Memory B cell (primary cell): ENCODE results near the gene C19orf85.

Source experiments
- ATAC-seq: fragments of 150-1000 bp; cut with Tn5 transposase; 2 replicates; pipeline ENCODE4 v1.10.0; 2021; ENCODE audit warnings: low read depth, mild to moderate bottlenecking, moderate library complexity
- DNase-seq, 2 donors: peaks; one replicate each; pipeline ENCODE4 v3.0.0; 2022; ENCODE audit warnings: low spot score in 2 of 2
- H3K27ac Mint-ChIP-seq: one replicate; pipeline ENCODE4 v1.8.0; 2022; ENCODE audit warnings: mild to moderate bottlenecking, moderate library complexity, mixed read lengths
- H3K27me3 Mint-ChIP-seq: one replicate; pipeline ENCODE4 v1.8.0; 2022; ENCODE audit warnings: mixed read lengths
- H3K36me3 Mint-ChIP-seq: one replicate; pipeline ENCODE4 v1.8.0; 2022; ENCODE audit warnings: mild to moderate bottlenecking, mixed read lengths
- H3K4me1 Mint-ChIP-seq: one replicate; pipeline ENCODE4 v1.8.0; 2022; ENCODE audit warnings: mixed read lengths
- H3K4me3 Mint-ChIP-seq: one replicate; pipeline ENCODE4 v1.8.0; 2022; ENCODE audit warnings: mild to moderate bottlenecking, moderate library complexity, mixed read lengths
- H3K9me3 Mint-ChIP-seq: one replicate; pipeline ENCODE4 v1.8.0; 2022; ENCODE audit warnings: mixed read lengths

Gene C19orf85

DNA sequence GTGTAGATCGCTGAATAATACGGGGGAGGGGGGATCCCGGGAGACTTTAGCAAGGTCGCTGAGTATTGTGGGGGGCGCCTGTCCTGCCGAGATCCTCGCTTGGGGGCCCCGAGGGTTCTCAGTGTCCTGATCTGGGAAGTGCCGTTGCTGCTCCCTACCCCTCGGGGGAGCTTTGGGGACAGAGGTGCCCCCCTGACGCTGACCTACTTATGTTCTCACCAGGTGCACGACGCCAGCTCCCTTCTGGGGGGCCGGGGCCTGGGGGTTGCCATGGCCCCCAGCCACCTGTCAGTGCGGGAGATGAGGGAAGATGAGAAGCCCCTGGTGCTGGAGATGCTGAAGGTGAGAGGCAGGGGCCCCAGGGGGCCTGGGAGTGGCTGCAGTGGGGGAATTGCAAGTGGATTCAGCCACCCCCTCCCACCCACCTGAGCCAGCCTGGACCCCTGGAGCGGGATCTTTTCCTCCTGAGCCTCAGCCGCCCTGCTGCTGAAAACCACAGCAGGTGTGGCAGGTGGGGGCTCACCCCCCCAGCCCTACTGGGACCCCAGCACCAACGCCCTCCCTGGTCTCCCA is 21.0 kb upstream of the C19orf85 start:
- ATAC-seq (peak; percentile 15), DNase-seq (no peak)
- H3K4me3 Mint-ChIP-seq: peak overlapping the region; percentile 80
- no peaks in the 10 kb centered on the region for H3K9me3 Mint-ChIP-seq
- H3K27ac Mint-ChIP-seq: peak overlapping the region; percentile 58
- H3K27me3 Mint-ChIP-seq: no peaks in the 10 kb centered on the region
- no peaks in the 10 kb centered on the region for H3K36me3 Mint-ChIP-seq
- peaks cover 7% of the 10 kb centered on the region for H3K4me1 Mint-ChIP-seq

DNA sequence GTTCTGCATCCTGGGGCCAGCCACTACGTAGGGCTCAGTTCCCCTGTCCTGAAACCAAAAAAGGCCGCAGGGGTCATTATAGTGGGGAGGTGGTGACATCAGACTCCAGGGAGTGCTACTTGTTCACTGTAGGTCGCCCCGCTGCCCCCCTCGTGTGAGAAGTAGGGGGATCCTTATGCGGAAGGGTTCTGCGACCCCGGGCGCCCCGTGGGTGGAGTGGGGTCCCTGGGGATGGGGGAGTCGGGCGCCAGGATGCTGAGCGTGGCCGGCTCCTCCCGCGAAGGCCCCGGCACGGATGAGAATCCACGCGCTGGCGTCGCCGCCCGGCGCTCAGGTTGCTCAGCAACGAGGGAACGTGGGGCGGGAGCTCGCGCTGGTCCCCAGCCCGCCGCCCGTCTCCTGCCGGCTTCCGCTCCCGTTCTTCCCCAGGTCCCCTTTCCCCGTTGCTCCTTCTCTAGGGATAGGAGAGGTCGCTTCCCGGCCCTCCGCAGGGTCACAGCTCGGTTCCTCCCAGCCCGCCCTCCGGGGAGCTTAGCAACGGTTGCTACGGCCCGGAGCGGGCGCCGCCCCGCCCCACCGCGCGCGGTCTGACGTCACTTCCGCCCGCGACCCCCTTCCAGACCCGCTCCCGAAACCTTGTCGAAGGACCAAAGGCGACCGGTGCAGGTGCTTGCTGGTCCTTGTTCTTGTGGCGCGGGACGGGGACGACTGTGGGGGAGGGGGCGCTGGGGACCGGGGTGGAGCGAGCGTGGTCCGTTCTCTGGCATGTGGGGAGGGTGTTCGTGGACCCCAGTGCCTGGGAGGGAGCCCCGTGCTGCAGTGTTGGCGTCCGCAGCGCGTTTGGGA is 20.3 kb upstream of the C19orf85 start, which contains the start of gene NAT14:
Gene NAT14, plus strand, starts transcription at position 596 of the 846 bp plus-strand sequence. CDS start 521 bp downstream, outside the sequence.
- no peaks in the 10 kb centered on the region for H3K9me3 Mint-ChIP-seq
- H3K4me3 Mint-ChIP-seq: peak within 1 kb of the TSS; percentile 80
- ATAC-seq (peak; percentile 83), DNase-seq (peak; percentile 70 to 81)
- H3K27me3 Mint-ChIP-seq: no peaks in the 10 kb centered on the region
- H3K27ac Mint-ChIP-seq: peak within 1 kb of the TSS; percentile 58
- H3K36me3 Mint-ChIP-seq: peaks cover 2% of the 10 kb centered on the region
- H3K4me1 Mint-ChIP-seq: peaks cover 9% of the 10 kb centered on the region

DNA sequence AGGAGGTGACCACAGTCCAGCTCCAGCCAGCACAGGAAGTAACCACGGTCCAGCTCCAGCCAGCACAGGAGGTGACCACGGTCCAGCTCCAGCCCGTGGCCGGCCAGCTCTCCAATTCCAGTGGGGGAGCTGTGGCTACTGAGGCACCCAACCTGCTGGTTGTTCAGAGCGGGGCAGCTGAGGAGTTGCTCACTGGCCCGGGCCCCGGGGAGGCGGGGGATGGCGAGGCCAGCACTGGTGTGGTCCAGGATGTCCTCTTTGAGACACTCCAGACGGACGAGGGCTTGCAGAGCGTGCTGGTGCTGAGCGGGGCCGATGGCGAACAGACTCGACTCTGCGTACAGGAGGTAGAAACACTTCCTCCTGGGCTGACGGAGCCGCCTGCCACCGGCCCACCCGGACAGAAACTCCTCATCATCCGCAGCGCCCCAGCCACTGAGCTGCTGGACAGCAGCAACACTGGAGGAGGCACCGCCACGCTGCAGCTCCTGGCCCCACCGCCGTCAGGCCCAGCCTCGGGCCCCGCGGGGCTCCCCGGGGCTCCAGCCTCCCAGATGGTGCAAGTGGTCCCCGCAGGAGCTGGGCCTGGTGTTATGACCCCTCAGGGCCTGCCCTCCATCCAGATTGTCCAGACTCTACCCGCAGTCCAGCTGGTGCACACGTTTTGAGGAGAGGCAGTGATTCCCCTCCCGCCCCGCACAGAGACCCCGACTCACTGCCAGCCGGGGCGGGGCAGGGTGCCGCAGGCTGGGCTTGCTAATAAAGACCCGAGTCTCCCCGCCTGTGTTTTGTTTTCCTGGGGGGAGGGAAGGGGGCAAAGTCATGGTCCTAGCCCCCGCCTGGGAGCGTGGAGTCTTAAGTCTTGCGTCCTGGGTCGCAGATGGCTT is 19.4 kb upstream of the C19orf85 start:
- peak overlapping the region; percentile 63 for H3K4me3 Mint-ChIP-seq
- H3K27ac Mint-ChIP-seq: no peak overlapping the region
- no peaks in the 10 kb centered on the region for H3K9me3 Mint-ChIP-seq
- peaks cover 7% of the 10 kb centered on the region for H3K36me3 Mint-ChIP-seq
- DNase-seq (no peak), ATAC-seq (no peak)
- peaks cover 15% of the 10 kb centered on the region for H3K4me1 Mint-ChIP-seq
- no peaks in the 10 kb centered on the region for H3K27me3 Mint-ChIP-seq

DNA sequence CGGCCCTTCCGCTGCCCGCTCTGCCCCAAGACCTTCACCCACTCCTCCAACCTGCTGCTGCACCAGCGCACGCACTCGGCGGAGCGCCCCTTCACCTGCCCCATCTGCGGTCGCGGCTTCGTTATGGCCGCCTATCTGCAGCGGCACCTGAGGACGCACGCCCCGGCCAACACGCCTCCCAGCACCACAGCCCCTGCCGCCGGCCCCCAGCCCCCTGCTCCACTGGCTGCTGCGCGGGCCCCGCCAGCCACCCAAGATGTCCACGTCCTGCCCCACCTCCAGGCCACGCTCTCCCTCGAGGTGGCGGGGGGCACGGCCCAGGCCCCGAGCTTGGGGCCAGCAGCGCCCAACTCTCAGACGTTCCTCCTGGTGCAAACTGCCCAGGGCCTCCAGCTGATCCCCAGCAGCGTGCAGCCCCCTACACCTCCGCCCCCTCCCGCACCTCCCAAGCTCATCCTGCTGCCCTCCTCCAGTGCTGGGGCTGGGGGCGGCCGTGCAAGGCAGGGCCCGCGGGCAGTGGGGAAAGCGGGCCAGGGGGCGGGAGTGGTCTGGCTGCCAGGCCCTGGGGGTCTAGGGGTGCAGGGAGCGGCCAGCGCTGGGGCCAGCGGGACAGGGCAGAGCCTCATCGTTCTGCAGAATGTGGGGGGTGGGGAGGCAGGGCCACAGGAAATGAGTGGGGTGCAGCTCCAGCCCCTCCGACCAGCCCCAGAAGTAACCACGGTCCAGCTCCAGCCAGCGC is 18.6 kb upstream of the C19orf85 start:
- Mint-ChIP-seq H3K4me1 (peaks cover 20% of the 10 kb centered on the region), H3K4me3 (no peak overlapping the region), H3K27ac (no peak overlapping the region), H3K27me3 (no peaks in the 10 kb centered on the region), H3K9me3 (no peaks in the 10 kb centered on the region), H3K36me3 (peaks cover 12% of the 10 kb centered on the region)
- ATAC-seq (no peak), DNase-seq (no peak)

DNA sequence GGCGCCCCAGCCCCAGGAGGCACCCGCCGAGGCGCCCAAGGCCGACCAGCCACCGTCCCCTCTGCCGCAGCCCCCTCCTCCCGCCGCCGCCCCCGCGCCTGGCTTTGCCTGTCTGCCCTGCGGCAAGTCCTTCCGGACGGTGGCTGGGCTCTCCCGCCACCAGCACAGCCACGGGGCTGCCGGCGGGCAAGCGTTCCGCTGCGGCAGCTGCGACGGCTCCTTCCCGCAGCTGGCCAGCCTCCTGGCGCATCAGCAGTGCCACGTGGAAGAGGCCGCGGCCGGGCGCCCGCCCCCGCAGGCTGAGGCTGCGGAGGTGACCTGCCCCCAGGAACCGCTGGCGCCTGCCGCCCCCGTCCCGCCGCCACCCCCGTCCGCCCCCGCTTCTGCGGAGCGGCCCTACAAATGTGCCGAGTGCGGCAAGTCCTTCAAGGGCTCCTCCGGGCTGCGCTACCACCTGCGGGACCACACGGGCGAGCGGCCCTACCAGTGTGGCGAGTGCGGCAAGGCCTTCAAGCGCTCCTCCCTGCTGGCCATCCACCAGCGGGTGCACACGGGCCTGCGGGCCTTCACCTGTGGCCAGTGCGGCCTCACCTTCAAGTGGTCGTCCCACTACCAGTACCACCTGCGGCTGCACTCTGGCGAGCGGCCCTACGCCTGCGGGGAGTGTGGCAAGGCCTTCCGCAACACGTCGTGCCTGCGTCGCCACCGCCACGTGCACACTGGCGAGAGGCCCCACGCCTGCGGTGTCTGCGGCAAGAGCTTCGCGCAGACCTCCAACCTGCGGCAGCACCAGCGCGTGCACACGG is 17.8 kb upstream of the C19orf85 start:
- Mint-ChIP-seq H3K4me3 (no peak overlapping the region), H3K27ac (no peak overlapping the region), H3K36me3 (peaks cover 12% of the 10 kb centered on the region), H3K9me3 (no peaks in the 10 kb centered on the region), H3K27me3 (no peaks in the 10 kb centered on the region), H3K4me1 (peaks cover 25% of the 10 kb centered on the region)
- DNase-seq (no peak), ATAC-seq (no peak)

DNA sequence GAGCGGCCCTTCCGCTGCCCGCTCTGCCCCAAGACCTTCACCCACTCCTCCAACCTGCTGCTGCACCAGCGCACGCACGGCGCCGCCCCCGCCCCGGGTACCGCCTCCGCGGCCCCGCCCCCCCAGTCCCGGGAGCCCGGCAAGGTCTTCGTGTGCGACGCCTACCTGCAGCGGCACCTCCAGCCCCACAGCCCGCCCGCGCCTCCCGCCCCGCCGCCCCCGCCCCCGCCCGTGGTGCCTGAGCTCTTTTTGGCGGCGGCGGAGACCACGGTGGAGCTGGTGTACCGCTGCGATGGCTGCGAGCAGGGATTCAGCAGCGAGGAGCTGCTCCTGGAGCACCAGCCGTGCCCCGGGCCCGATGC is 17.2 kb upstream of the C19orf85 start:
- Mint-ChIP-seq H3K4me3 (no peak overlapping the region), H3K27me3 (no peaks in the 10 kb centered on the region), H3K27ac (no peak overlapping the region), H3K9me3 (no peaks in the 10 kb centered on the region), H3K4me1 (peaks cover 25% of the 10 kb centered on the region), H3K36me3 (peaks cover 12% of the 10 kb centered on the region)
- DNase-seq (no peak), ATAC-seq (no peak)

DNA sequence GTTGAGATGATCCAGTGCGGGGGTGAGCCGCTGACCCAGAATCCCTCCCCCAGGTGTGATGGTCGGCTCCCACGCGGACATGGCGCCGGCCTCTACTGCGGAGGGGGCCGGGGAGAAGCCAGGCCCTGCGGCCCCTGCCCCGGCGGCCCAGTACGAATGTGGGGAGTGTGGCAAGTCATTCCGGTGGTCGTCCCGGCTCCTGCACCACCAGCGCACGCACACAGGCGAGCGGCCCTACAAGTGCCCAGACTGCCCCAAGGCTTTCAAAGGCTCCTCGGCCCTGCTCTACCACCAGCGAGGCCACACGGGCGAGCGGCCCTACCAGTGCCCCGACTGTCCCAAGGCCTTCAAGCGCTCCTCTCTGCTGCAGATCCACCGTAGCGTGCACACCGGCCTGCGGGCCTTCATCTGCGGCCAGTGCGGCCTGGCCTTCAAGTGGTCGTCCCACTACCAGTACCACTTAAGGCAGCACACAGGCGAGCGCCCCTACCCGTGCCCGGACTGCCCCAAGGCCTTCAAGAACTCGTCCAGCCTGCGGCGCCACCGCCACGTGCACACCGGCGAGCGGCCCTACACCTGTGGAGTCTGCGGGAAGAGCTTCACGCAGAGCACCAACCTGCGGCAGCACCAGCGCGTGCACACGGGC is 16.7 kb upstream of the C19orf85 start:
- Mint-ChIP-seq H3K27me3 (no peaks in the 10 kb centered on the region), H3K4me3 (no peak overlapping the region), H3K27ac (no peak overlapping the region), H3K36me3 (peaks cover 12% of the 10 kb centered on the region), H3K4me1 (peaks cover 25% of the 10 kb centered on the region), H3K9me3 (no peaks in the 10 kb centered on the region)
- no peak for ATAC-seq
- DNase-seq: no peak

DNA sequence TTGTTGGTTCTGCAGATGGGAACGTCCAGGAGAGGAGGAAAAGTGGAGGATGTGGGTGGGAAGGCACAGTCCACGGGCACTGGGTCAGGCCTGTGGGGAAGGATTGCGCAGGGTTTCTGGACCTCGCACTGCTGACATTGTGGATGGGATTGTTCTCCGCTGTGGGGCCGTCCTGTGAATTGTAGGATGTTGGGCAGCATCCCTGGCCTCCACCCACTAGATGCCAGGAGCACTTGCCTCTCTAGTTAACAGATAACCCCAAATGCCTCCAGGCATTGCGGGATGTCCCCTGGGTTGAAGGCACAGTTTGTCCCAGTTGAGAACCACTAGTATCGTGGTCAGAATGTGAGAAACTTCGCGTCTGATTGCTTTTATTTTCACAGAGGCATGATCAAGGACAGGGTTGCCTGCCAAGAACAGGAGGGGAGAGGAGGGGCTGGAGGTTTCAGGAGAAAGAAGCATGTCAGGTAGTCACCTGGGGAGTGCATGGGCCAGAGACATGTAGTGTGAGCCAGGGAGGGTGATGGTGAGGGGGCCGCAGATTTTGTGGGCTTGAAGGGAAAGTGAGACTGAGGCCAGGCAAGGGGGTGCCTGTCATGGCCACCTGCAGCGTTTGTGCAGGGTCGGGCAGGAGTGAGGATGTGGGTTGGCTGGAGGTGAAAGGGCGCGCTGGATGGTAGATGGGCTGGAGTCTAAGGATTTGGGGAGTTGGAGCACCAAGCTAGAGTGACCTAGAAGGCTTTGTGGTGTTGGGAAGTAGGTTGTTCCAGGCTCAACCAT is 15.1 kb upstream of the C19orf85 start:
- Mint-ChIP-seq H3K27ac (peak overlapping the region; percentile 30), H3K4me3 (peak overlapping the region; percentile 2), H3K27me3 (no peaks in the 10 kb centered on the region), H3K4me1 (peaks cover 21% of the 10 kb centered on the region), H3K36me3 (peaks cover 12% of the 10 kb centered on the region), H3K9me3 (no peaks in the 10 kb centered on the region)
- DNase-seq (no peak), ATAC-seq (no peak)

DNA sequence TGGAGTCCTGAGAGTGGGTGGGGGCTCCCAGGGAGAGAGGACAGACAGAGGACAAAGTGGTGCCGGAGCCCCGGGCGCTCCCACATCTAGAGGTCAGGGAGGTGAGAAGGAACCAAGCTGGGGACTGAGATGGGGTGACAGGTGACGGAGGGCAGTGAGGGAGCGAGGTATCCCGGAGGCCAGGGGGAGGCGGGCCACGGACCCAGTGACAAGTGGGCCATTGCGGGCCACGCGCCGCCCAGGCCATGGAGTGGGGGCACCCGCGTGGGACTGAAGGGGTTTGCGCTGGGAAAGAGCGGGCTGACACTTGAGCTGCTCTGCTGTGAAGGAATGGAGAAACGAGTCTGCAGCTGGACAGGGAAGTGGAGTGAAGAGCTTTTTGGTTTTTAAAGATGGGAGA is 14.5 kb upstream of the C19orf85 start:
- no peak for ATAC-seq
- Mint-ChIP-seq H3K4me1 (peaks cover 21% of the 10 kb centered on the region), H3K4me3 (no peak overlapping the region), H3K27me3 (no peaks in the 10 kb centered on the region), H3K36me3 (peaks cover 12% of the 10 kb centered on the region), H3K27ac (peak overlapping the region; percentile 30), H3K9me3 (no peaks in the 10 kb centered on the region)
- DNase-seq: no peak

DNA sequence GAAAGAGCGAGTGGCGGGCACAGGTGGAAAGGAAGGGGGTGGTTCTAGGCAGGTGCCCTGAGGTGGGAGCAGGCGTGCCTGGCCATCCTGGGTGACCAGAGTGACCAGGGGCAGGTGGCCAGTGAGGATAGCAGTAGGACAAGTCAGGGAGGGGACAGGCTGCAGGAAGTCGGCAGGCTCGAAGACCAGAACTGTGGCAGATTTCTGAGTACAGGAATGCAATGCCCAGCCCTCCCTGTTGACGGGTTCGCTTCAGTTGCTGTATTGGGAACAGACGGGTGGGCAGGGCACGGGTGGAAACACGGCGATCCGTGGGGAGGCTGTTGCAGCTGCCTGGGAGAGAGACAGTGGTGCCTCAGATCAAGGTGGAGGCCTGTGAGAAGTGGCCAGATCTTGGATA is 13.8 kb upstream of the C19orf85 start:
- peaks cover 12% of the 10 kb centered on the region for H3K36me3 Mint-ChIP-seq
- H3K9me3 Mint-ChIP-seq: no peaks in the 10 kb centered on the region
- H3K27ac Mint-ChIP-seq: peak overlapping the region; percentile 30
- peaks cover 21% of the 10 kb centered on the region for H3K4me1 Mint-ChIP-seq
- no peaks in the 10 kb centered on the region for H3K27me3 Mint-ChIP-seq
- DNase-seq (no peak), ATAC-seq (no peak)
- peak overlapping the region; percentile 52 for H3K4me3 Mint-ChIP-seq

DNA sequence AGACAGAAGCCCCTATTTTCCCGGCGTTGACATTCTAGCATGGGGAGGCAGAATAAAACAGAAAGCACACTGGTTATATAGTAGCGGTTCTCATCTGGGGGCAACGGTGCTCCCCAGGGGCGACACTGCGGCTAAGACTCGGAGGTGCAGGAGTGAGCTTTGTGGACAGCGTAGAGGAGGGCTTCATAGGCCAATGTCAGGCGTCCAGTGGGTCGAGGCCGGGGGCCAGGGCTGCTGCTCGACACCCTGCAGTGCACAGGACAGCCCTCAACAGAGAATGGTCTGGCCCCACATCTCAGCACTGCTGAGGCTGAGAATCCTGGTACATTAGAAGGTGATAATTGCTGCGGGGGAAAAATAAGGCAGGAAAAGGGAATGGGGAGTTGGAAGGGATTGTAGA is 13.4 kb upstream of the C19orf85 start:
- H3K9me3 Mint-ChIP-seq: no peaks in the 10 kb centered on the region
- ATAC-seq: no peak
- no peaks in the 10 kb centered on the region for H3K27me3 Mint-ChIP-seq
- no peak for DNase-seq
- peaks cover 12% of the 10 kb centered on the region for H3K36me3 Mint-ChIP-seq
- H3K4me1 Mint-ChIP-seq: peaks cover 21% of the 10 kb centered on the region
- H3K27ac Mint-ChIP-seq: no peak overlapping the region
- peak overlapping the region; percentile 52 for H3K4me3 Mint-ChIP-seq
